Prostate gland (tissue), 2 donors: ENCODE data around the gene WDR20.

Experiments
- POLR2AphosphoS5 ChIP-seq: sonication (generic); formaldehyde crosslinking; IDR thresholded peaks from one replicate; pipeline ENCODE4 v1.6.1; 2017; ENCODE audit warnings: antibody characterized with exemption
- TF ChIP-seq, protein P1 (sequence below), 4 experiments: fragments of 200-600 bp in 2 of 4; fragments of 450-650 bp in 2 of 4; sonication (generic) in 2 of 4; IDR thresholded peaks; 1 replicate in 3 of 4; 2 replicates in 1 of 4; pipeline ENCODE4 v1.5.1; 2016 to 2019; ENCODE audit warnings: antibody characterized with exemption in 4 of 4, mild to moderate bottlenecking in 2 of 4, moderate library complexity in 2 of 4

- TF ChIP-seq, protein P1, sequence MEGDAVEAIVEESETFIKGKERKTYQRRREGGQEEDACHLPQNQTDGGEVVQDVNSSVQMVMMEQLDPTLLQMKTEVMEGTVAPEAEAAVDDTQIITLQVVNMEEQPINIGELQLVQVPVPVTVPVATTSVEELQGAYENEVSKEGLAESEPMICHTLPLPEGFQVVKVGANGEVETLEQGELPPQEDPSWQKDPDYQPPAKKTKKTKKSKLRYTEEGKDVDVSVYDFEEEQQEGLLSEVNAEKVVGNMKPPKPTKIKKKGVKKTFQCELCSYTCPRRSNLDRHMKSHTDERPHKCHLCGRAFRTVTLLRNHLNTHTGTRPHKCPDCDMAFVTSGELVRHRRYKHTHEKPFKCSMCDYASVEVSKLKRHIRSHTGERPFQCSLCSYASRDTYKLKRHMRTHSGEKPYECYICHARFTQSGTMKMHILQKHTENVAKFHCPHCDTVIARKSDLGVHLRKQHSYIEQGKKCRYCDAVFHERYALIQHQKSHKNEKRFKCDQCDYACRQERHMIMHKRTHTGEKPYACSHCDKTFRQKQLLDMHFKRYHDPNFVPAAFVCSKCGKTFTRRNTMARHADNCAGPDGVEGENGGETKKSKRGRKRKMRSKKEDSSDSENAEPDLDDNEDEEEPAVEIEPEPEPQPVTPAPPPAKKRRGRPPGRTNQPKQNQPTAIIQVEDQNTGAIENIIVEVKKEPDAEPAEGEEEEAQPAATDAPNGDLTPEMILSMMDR (IDR thresholded peaks at IDR 0.05), result no peak
- no peak for TF ChIP-seq POLR2AphosphoS5
Measured at GRCh38 chr14:102177161-102177560, 37.5 kb downstream of the WDR20 start.
